ENCODE results near the gene WFIKKN1. TPM values are rescaled to one million over a fixed set of nuclear protein-coding genes. Genes with fewer than 3 reads are reported as not detected.

The WFIKKN1 gene
- total and polyA plus RNA-seq, 2 of the 13 experiments (the other 11 are each of a cell fraction or from before 2014, with no cell fraction given), result 1.7 to 4.9 TPM

DNA sequence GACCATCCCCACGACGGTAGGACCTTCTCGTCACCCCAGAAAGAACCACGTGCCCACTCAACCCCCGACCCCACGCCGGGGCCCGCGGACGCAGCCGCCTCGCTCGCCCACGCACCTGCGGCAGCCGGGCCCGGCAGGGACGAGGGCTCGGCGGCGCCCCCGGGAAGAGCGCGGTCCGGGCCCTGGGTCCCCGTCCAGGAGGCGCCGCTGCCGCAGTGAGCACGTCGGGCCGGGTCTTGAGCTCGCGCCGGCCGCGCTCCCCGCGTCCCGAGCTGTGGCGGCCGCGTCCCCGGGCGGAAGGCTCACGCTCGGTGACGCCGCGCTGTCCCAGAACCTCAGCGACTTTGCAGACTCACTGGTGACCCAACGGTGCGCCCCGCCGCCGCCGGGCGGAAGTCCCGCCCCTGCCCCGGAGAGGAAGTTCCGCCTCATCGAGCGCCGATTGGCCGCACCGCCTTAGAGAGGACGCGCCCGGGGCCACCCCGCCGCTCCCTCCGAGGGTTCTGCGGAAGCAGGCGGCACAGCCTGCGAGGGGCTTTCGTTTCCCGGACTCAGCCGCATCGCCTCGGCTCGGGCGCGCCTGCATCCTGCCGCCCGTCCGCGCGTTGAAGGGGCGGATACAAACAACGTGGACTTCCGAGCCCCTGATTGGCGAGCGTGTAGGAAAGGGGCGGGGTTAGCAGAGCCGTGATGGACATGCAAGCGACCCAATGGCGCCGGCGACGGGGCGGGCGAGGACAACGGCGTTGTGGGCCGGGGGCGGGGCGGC lies 41.7 kb upstream of the WFIKKN1 start (continued):
- TF ChIP-seq HCFC1 (IDR thresholded peaks at IDR 0.05; ENCODE audit: low read depth, low read length) (no peak; the same call in 1 of the 2 replicates), SNAPC5 (CRISPR knock-in tag; IDR thresholded peaks at IDR 0.05; ENCODE audit: borderline replicate concordance) (no peak), ZNF782 (CRISPR knock-in tag; IDR thresholded peaks at IDR 0.05; ENCODE audit: borderline replicate concordance) (peak; percentile 62; the same call in 1 of the 2 replicates), TGIF2 (CRISPR knock-in tag; IDR thresholded peaks at IDR 0.05) (no peak), ZNF614 (CRISPR knock-in tag; IDR thresholded peaks at IDR 0.05; ENCODE audit: borderline replicate concordance) (no peak), CHD4 (IDR thresholded peaks at IDR 0.05; ENCODE audit: borderline replicate concordance, low read length) (no peak), CENPT (CRISPR knock-in tag; IDR thresholded peaks at IDR 0.05; ENCODE audit: low read depth) (no peak), SNAI1 (CRISPR knock-in tag; IDR thresholded peaks at IDR 0.05; ENCODE audit: borderline replicate concordance) (0 out of 2 replicates have a peak, but pooled peaks have one; percentile 55), ZNF17 (CRISPR knock-in tag; IDR thresholded peaks at IDR 0.05) (no peak), PHF5A (CRISPR knock-in tag; IDR thresholded peaks at IDR 0.05; ENCODE audit: low read depth, unreplicated experiment) (no peak), SRY (CRISPR knock-in tag; IDR thresholded peaks at IDR 0.05) (peak; percentile 82; the same call in 1 of the 2 replicates), ZNF260 (CRISPR knock-in tag; IDR thresholded peaks at IDR 0.05; ENCODE audit: borderline replicate concordance, low read depth) (no peak), SYNCRIP (IDR thresholded peaks at IDR 0.05; ENCODE audit: insufficient read depth, low read depth, low read length) (no peak), PAWR (CRISPR knock-in tag; IDR thresholded peaks at IDR 0.05; ENCODE audit: borderline replicate concordance) (no peak), NFE2L1 (CRISPR knock-in tag; IDR thresholded peaks at IDR 0.05; ENCODE audit: borderline replicate concordance) (no peak), MIXL1 (CRISPR knock-in tag; IDR thresholded peaks at IDR 0.05) (no peak), ZNF24 (IDR thresholded peaks at IDR 0.05) (no peak), KLF16 (CRISPR knock-in tag; IDR thresholded peaks at IDR 0.05) (no peak; a peak in 1 of 4 replicates), MTA1 (CRISPR knock-in tag; IDR thresholded peaks at IDR 0.05; ENCODE audit: borderline replicate concordance) (no peak), ZNF33B (CRISPR knock-in tag; IDR thresholded peaks at IDR 0.05) (peak; percentile 75; the same call in 1 of the 2 replicates), ZNF768 (CRISPR knock-in tag; IDR thresholded peaks at IDR 0.05) (peak; percentile 53; the same call in 1 of the 2 replicates)
- TF ChIP-seq, protein P1, sequence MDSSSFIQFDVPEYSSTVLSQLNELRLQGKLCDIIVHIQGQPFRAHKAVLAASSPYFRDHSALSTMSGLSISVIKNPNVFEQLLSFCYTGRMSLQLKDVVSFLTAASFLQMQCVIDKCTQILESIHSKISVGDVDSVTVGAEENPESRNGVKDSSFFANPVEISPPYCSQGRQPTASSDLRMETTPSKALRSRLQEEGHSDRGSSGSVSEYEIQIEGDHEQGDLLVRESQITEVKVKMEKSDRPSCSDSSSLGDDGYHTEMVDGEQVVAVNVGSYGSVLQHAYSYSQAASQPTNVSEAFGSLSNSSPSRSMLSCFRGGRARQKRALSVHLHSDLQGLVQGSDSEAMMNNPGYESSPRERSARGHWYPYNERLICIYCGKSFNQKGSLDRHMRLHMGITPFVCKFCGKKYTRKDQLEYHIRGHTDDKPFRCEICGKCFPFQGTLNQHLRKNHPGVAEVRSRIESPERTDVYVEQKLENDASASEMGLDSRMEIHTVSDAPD (CRISPR knock-in tag; IDR thresholded peaks at IDR 0.05), result no peak
- TF ChIP-seq, protein P2, sequence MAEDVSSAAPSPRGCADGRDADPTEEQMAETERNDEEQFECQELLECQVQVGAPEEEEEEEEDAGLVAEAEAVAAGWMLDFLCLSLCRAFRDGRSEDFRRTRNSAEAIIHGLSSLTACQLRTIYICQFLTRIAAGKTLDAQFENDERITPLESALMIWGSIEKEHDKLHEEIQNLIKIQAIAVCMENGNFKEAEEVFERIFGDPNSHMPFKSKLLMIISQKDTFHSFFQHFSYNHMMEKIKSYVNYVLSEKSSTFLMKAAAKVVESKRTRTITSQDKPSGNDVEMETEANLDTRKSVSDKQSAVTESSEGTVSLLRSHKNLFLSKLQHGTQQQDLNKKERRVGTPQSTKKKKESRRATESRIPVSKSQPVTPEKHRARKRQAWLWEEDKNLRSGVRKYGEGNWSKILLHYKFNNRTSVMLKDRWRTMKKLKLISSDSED (CRISPR knock-in tag; IDR thresholded peaks at IDR 0.05), result no peak
